ENCODE data around the gene CDKN1C.

CDKN1C gene

DNA sequence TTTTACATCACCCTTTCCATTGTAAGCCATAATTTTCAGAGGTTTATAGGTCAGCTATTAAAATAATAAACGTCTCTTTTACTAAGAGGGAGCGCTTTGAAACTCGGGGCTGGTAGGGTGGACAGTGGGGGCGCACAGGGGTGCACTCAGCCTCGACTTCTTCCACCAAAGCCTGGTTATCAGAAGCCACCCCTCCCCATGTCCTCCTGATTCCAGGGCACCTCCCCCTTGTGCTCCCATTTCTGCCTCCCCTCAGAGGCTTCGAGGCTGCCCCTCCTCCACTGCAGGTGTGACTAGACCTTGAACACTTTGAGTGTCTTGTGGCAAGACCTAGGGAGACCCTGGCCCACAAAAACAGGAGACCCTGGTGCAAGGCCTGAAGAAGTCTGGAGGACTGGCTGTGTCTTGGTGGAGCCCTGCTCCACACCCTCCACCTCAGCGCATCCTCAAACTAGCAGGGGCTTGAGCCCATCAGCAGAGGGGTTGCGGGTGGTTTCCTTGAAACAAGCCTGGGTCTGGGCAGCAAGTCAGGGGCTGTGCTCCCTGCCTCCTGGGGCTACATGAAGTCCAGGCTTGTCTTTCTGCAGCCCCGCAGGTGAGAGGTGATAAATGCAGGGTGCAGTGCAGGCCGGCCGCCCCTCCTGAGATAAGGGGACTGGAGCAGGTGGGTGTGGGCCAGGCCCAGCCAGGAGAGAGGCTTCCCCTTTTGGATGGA is 3.0 kb downstream of the CDKN1C start:
- no peak for TF ChIP-seq CTCF (IDR thresholded peaks at IDR 0.05; ENCODE audit: control insufficient read depth, extremely low read depth, insufficient read depth)
- no peak overlapping the region for H3K4me3 ChIP-seq (ENCODE audit: low read depth, low read length)
- no peak for DNase-seq (ENCODE audit: low read depth)

- DNase-seq (ENCODE audit: low read depth) = no peak
- H3K4me3 ChIP-seq (ENCODE audit: low read depth, low read length) = no peak overlapping the region
- TF ChIP-seq CTCF (IDR thresholded peaks at IDR 0.05; ENCODE audit: control insufficient read depth, extremely low read depth, insufficient read depth) = no peak
Observed at GRCh38 chr11:2881981-2882375, 3.6 kb downstream of the CDKN1C start.

DNA sequence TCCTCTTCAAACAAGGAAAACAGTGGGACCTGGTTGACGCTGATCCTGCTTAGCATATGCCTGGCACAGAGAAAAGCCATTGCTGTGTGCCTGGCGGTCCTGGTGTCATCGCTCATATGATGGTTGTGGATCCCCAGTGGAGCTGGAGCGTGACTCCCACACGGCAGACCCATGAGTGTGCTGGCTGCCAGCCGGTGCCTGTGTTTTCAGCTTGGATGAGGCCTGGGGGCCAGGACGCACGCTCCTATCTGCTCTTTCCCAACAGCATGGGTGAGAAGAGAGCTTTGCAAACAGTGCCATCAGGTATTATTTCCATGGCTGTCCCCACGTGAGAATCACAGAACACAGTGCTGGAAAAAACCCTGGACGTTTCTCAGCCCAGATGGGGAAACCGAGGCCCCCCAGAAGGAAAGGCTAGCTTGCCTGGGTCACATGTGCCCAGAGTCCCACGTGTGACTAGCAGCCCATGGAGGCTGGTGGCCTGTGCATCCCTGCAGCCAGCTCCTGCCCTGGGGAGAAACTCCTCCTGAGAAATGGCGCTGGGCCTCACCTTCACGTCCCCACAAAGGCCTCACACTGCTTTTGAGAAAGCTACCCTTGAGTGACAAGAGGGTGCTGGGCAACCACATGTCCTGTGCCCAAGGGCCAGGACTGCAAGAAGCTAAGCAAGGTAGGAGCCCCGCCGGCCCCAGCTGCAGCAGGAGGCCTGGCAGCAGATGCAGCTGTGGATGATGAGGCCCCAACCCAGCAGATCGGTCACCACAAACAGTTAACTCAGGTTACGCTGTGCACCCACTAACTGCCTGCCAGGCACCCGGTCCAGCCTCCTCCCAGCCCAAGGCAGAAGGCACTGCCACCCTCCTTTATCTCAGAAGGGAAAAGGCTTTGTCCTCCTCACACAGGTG is 4.2 kb downstream of the CDKN1C start:
- no peak for TF ChIP-seq CTCF (IDR thresholded peaks at IDR 0.05; ENCODE audit: control insufficient read depth, extremely low read depth, insufficient read depth)
- no peak overlapping the region for H3K4me3 ChIP-seq (ENCODE audit: low read depth, low read length)
- no peak for DNase-seq (ENCODE audit: low read depth)

- no peak for TF ChIP-seq CTCF (IDR thresholded peaks at IDR 0.05; ENCODE audit: control insufficient read depth, extremely low read depth, insufficient read depth)
- no peak for DNase-seq (ENCODE audit: low read depth)
- H3K4me3 ChIP-seq (ENCODE audit: low read depth, low read length) = no peak overlapping the region
Observed at GRCh38 chr11:2880646-2881045, 4.9 kb downstream of the CDKN1C start.

DNA sequence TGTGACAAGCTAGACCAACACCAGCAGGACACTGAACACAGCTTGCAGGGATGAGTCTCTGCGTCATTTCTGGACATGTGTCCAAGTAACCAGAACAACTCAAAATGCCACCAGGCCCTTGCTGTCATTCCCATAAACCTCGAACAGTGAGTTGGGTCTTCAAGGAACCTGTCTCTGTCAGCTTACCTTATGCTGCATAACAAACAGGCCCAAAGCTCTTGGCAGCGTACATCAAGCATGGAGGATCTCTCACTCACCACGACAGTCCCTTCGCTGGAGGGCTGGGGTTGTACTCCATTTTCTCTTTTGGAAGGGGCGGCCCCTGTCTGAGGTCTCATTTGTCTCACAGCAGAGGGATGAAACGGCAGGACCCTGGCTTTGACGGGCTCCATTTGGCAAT is 6.8 kb downstream of the CDKN1C start:
- no peak for DNase-seq (ENCODE audit: low read depth)
- no peak for TF ChIP-seq CTCF (IDR thresholded peaks at IDR 0.05; ENCODE audit: control insufficient read depth, extremely low read depth, insufficient read depth)
- H3K4me3 ChIP-seq (ENCODE audit: low read depth, low read length) = no peak overlapping the region

DNA sequence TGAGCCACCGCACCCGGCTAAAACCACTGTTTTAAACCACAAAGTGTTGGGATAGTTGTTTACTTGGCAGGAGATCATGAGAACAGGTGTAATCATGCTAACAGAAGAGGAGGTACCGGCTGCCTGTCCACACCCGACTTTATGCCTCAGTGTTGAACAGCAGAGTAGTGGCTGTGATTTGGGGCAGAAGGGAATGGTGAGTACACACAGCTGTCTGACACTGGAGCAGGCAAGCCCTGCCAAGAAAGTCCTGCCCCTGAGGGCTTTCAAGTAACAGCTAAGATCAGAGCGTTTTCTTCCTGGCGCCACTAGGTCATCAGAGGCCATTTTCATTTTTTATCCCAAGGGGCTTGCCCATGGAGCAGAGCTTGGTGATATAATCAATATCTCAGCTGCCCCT is 8.1 kb downstream of the CDKN1C start:
- DNase-seq (ENCODE audit: low read depth) = no peak
- no peak for TF ChIP-seq CTCF (IDR thresholded peaks at IDR 0.05; ENCODE audit: control insufficient read depth, extremely low read depth, insufficient read depth)
- H3K4me3 ChIP-seq (ENCODE audit: low read depth, low read length) = no peak overlapping the region
